Hair follicular keratinocyte (primary cell): ENCODE measurements around the gene IL17F. TPM values are rescaled to one million over a fixed set of nuclear protein-coding genes. Genes with fewer than 3 reads are reported as not detected.

Experiments
- total RNA-seq: library from RNA; depleted of rRNA; stranded (reverse); fragments of >200 nt; gene quantifications from 2 replicates; pipeline ENCODE4 v1.2.3, GENCODE V29; 2015

The IL17F gene
- total RNA-seq: not detected in 2 replicates

DNA sequence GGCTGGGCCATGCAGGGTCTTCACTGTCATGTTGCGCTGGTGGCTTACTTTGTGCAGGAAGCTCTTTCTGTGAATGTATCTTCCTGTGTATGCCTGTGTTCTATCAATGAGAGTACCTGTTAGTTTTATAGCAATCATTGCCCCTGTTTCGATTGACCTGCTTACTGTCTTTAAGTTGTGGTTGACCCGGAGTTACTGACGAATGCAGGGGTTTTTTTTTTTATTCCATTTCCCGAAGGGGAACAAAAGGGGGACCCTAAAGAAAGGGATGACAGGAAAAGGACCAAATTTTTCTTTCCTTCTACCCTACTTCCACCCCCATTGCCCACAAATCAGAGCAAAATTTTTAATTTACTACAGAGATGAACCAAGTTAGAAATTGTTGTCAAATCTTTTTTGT, at the start of gene IL17F:
Gene IL17F (minus strand): TSS at position 101 of the 400 bp plus-strand sequence. CDS start 71 bp downstream, at position 30.

DNA sequence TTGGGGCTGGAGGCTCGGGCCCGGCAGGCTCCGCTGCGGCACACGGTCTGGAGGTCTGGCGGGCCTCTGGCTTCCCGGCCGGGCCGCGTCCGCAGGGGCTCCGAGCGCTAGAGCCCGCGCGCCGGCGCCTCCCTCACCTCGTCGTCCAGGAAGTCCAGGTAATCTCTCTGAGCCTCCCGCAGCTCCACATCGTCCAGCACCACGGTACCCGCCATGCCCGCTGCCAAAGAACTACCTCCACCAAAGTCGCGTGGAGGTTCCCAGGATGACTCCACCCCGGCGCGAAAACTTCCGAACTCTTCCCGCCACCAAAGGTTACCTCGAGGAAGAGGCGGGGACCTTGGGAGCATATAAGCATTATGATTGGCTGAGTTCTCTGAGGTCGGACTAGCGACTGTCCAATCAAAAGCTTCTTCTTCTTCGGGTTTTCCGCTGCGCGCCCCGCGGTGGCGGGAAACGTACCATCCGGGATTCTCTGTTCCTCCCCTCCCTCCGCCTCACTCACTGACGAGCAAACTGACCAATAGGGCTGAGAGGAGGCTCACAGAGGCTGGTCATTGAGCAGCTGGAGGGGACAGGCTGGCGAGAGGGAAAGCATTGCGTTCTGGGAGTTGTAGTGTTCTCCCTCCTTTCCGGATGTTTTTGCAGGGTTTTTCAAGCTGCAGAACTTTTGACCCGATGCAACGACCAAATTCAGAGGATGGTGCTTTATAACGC, 40.3 kb upstream of the IL17F start, which contains the start of gene MCM3:
Gene MCM3 (minus strand): TSS at position 283 of the 717 bp plus-strand sequence. CDS start 68 bp downstream, at position 215.

Other genes starting within 250 kb of the IL17F start
- not detected in 2 replicates for gene PKHD1, start 156.9 kb downstream of the IL17F start, total RNA-seq
- not detected in 2 replicates for gene IL17A, start 58.1 kb downstream of the IL17F start, total RNA-seq
- 38.3 and 109 TPM in 2 replicates for gene MCM3, start 40.2 kb upstream of the IL17F start, total RNA-seq
- 3.5 and 3.6 TPM in 2 replicates for gene PAQR8, start 117.7 kb upstream of the IL17F start, total RNA-seq
- gene EFHC1, start 175.8 kb upstream of the IL17F start, total RNA-seq: 7.2 and 11.7 TPM in 2 replicates